GM12878 (cell line): ENCODE data around the gene RESP18. TPM values are rescaled to one million over a fixed set of nuclear protein-coding genes. Genes with fewer than 3 reads are reported as not detected.

Source experiments
- ATAC-seq: fragments of 200-7000 bp; cut with Tn5 transposase; 3 replicates; pipeline ENCODE4 v1.9.1; 2020; ENCODE audit warnings: mild to moderate bottlenecking, moderate library complexity
- BruUV-seq: library from RNA; stranded (reverse); fragments of 400-500 nt; replicated peaks from 2 replicates; lab custom pipeline; 2021; lab: Mats Ljungman, UMichigan
- CTCF ChIA-PET: fragments of 300-600 bp; sonication (Branson Sonifier 250); formaldehyde crosslinking; extraction: SDS; loops from one replicate; lab custom pipeline; 2021; ENCODE audit warnings: inconsistent platforms; lab: Yijun Ruan, JAX
- POLR2A ChIA-PET: fragments of 350-600 bp; formaldehyde crosslinking; extraction: SDS; loops from one replicate; lab custom pipeline; 2021; ENCODE audit warnings: inconsistent platforms; lab: Charles Lee
- RAD21 ChIA-PET: fragments of 300-600 bp; sonication (Branson Sonifier 250); formaldehyde crosslinking; loops from one replicate; lab custom pipeline; 2023; ENCODE audit warnings: antibody characterized with exemption; ENCODE audit not compliant: unreplicated experiment; lab: Charles Lee
- SMC1A ChIA-PET: fragments of 300-600 bp; sonication (Branson Sonifier 250); formaldehyde crosslinking; loops from one replicate; lab custom pipeline; 2023; ENCODE audit not compliant: unreplicated experiment, uncharacterized antibody; lab: Charles Lee
- DNase-seq: peaks from one replicate; pipeline ENCODE4 v3.0.0-alpha.2; 2011; ENCODE audit warnings: low read depth, low spot score
- FAIRE-seq: peaks from 3 replicates; lab custom pipeline; 2011; peaks lifted over from hg19 to GRCh38; lab: Jason Lieb, UNC
- H2AFZ ChIP-seq: 2 replicates; pipeline ENCODE4 v1.6.0; 2011; ENCODE audit warnings: low read depth, low read length, control low read depth; ENCODE audit not compliant: control insufficient read depth
- H3K27ac ChIP-seq: 2 replicates; pipeline ENCODE4 v1.5.1; 2011; ENCODE audit warnings: control low read depth; ENCODE audit not compliant: control insufficient read depth, insufficient read depth
- H3K27me3 ChIP-seq, 2 experiments: replicated peaks in 1 of 2; 2 replicates each; pipeline versions ENCODE4 v1.6.0 to v1.6.1; 2011; ENCODE audit warnings: low read length in 1 of 2; ENCODE audit not compliant: control insufficient read depth in 2 of 2, insufficient read depth in 2 of 2
- H3K36me3 ChIP-seq, 2 experiments: 2 replicates each; pipeline ENCODE4 v1.5.1; 2011; ENCODE audit warnings: low read length in 1 of 2; ENCODE audit not compliant: control insufficient read depth in 2 of 2, insufficient read depth in 2 of 2
- H3K4me1 ChIP-seq: 2 replicates; pipeline ENCODE4 v1.6.1; 2011; ENCODE audit warnings: mild to moderate bottlenecking, low read length, moderate library complexity, mixed read lengths; ENCODE audit not compliant: control insufficient read depth, insufficient read depth
- H3K4me2 ChIP-seq: 2 replicates; pipeline ENCODE4 v1.6.0; 2011; ENCODE audit warnings: control low read depth; ENCODE audit not compliant: control insufficient read depth, insufficient read depth
- H3K4me3 ChIP-seq: fragments of 200-600 bp; sonication (generic); 2 replicates; pipeline ENCODE4 v1.5.1; 2016
- H3K79me2 ChIP-seq: 2 replicates; pipeline ENCODE4 v1.6.0; 2011; ENCODE audit warnings: low read length; ENCODE audit not compliant: control insufficient read depth, insufficient read depth
- H3K9ac ChIP-seq: 2 replicates; pipeline ENCODE4 v1.8.0; 2011; ENCODE audit warnings: low read length, control low read depth, mixed read lengths; ENCODE audit not compliant: control insufficient read depth, insufficient read depth
- H3K9me3 ChIP-seq: replicated peaks from 3 replicates; pipeline ENCODE4 v1.5.1; 2011; ENCODE audit warnings: mild to moderate bottlenecking, low read length; ENCODE audit not compliant: control insufficient read depth, insufficient read depth
- H4K20me1 ChIP-seq: 2 replicates; pipeline ENCODE4 v1.6.0; 2011; ENCODE audit not compliant: control insufficient read depth, insufficient read depth
- ASH2L ChIP-seq: fragments of 300-600, 200-600 bp; sonication (generic); IDR thresholded peaks from 2 replicates; pipeline ENCODE4 v1.6.1; 2017; ENCODE audit warnings: low read depth, mild to moderate bottlenecking, borderline replicate concordance
- BRCA1 ChIP-seq: IDR thresholded peaks from 2 replicates; pipeline ENCODE4 v1.6.1; 2011; ENCODE audit warnings: low read depth, low read length, improper control_type of control experiment
- IKZF2 ChIP-seq, 2 experiments: fragments of 450-650 bp; IDR thresholded peaks; 2 replicates each; pipeline ENCODE4 v1.6.1; 2017; ENCODE audit warnings: mild to moderate bottlenecking in 2 of 2, moderate library complexity in 2 of 2
- KLF5 ChIP-seq: fragments of 450-650 bp; IDR thresholded peaks from 2 replicates; pipeline ENCODE4 v1.6.1; 2014; ENCODE audit warnings: mild to moderate bottlenecking; ENCODE audit not compliant: partially characterized antibody
- MTA2 ChIP-seq: fragments of 450-650 bp; IDR thresholded peaks from 2 replicates; pipeline ENCODE4 v1.6.1; 2016; ENCODE audit warnings: low read depth, mild to moderate bottlenecking, moderate library complexity
- PAX8 ChIP-seq: fragments of 450-650 bp; IDR thresholded peaks from 2 replicates; pipeline ENCODE4 v1.6.1; 2017; ENCODE audit warnings: mild to moderate bottlenecking, moderate library complexity
- POLR2AphosphoS2 ChIP-seq: IDR thresholded peaks from 2 replicates; pipeline ENCODE4 v1.6.1; 2011; ENCODE audit warnings: low read depth, mild to moderate bottlenecking, low read length, improper control_type of control experiment, moderate library complexity
- ZNF217 ChIP-seq: fragments of 450-650 bp; IDR thresholded peaks from 2 replicates; pipeline ENCODE4 v1.6.1; 2017; ENCODE audit warnings: antibody characterized with exemption, mild to moderate bottlenecking
- ZNF274 ChIP-seq: IDR thresholded peaks from one replicate; pipeline ENCODE4 v1.8.0; 2011; ENCODE audit not compliant: insufficient read length, insufficient read depth
- ZNF384 ChIP-seq: IDR thresholded peaks from 2 replicates; pipeline ENCODE4 v1.6.1; 2012; ENCODE audit warnings: low read depth, mild to moderate bottlenecking, low read length, improper control_type of control experiment, borderline replicate concordance
- WGBS: methylation state at CpG from one replicate; pipeline ENCODE4 v1.1.6; 2016; ENCODE audit warnings: low lambda C conversion rate; ENCODE audit not compliant: insufficient replicate concordance, insufficient coverage; ENCODE audit errors: missing lambda C conversion rate; 5-methylcytosine and 5-hydroxymethylcytosine counted together
- in situ Hi-C: fragments of 300-500 bp; cut with MboI; formaldehyde crosslinking; loops from 9 replicates; pipeline ENCODE4 v1.14.3; 2018; ENCODE audit warnings: mixed read lengths
- intact Hi-C: fragments of 100-400 bp; cut with micrococcal nuclease; formaldehyde crosslinking; loops from one replicate; pipeline ENCODE4 v1.14.2; 2022; ENCODE audit not compliant: unreplicated experiment
- polyA plus RNA-seq, 11 experiments: library from polyadenylated mRNA; depleted of rRNA in 4 of 11; unstranded in 6 of 11; stranded (reverse) in 5 of 11; fragments of >200 nt; fragmentation: Nextera tagmentation in 4 of 11; fragmentation: Illumina TruSeq in 1 of 11; extraction: Ambion mirVana in 4 of 11; extraction: Trizol in 1 of 11; gene quantifications; 1 replicate in 1 of 11; 2 replicates in 10 of 11; pipeline versions ENCODE4 v1.2.1 to v1.2.3, GENCODE V29; 2011 to 2016; ENCODE audit warnings: inconsistent platforms in 2 of 11, missing spikeins in 2 of 11, low read depth in 1 of 11
- total RNA-seq, 4 experiments: library from RNA; depleted of rRNA in 3 of 4; stranded (reverse); fragments of >200 nt in 3 of 4; fragmentation: Illumina TruSeq in 1 of 4; extraction: Trizol in 1 of 4; gene quantifications; 2 replicates each; pipeline versions ENCODE4 v1.2.1 to v1.2.3, GENCODE V29; 2013 to 2021
- TF ChIP-seq, protein P1 (sequence below): IDR thresholded peaks from 2 replicates; pipeline ENCODE4 v1.6.1; 2011; ENCODE audit warnings: borderline replicate concordance, low read depth, mild to moderate bottlenecking, moderate library complexity, low read length; ENCODE audit not compliant: insufficient read depth, poor library complexity, severe bottlenecking

The RESP18 gene
- total and polyA plus RNA-seq, 10 of the 15 experiments (the other 5 are each of a cell fraction or from before 2014, with no cell fraction given) = not detected

DNA sequence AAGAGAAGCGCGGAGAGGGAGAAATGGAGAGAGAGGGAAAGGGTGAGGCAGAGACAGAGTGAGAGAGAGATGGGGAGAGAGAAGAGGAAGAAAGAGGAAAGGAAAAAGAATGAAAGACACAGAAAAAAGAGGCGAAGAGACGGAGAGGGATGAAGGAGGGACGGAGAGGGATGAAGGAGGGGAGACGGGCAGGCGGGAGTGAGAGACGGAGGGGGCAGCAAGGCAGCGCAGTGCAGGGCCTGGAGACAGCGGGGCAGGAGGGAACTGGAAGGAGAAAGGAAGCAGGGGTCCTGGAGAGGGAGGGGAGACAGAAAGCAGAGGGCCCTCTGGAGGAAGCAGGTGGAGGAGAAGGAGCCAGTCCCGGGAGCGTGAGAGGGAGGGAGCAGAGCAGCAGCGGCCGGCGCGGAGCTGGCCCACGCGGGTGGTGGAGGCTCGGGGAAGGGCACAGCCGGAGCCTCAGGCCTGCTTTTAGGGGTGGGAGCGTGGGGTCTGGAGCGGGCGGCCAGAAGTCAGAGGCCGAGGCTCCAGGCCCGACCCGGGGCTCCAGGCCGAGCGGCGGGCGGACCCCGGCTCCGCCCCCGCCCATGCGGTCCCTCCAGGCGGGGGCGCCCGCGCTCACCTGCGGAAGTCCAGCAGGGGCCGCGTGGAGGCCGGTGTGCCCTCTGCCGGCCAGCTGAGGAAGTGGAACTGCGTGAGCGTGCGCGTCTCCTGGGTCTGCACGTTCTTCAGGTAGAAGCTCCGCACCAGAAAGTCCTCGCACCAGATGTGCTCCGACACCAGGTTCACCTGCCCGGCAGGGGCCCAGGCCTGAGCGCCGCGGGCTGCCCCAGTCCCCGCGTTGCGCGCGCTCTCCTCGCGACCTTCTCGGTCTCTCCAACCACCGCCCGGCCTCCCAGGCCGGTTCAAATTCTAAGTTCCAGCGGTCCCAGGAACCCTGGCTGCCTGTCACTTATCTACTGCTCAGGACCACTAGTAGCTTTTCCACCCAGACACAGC, 37.9 kb downstream of the RESP18 start (continued):
- TF ChIP-seq BRCA1 (no peak), PAX8 (no peak), ZNF217 (peak; percentile 85), ZNF274 (no peak), IKZF2 (IDR thresholded peaks at IDR 0.05) (no peak), ZNF384 (no peak), POLR2AphosphoS2 (no peak), MTA2 (no peak)
- TF ChIP-seq, protein P1, sequence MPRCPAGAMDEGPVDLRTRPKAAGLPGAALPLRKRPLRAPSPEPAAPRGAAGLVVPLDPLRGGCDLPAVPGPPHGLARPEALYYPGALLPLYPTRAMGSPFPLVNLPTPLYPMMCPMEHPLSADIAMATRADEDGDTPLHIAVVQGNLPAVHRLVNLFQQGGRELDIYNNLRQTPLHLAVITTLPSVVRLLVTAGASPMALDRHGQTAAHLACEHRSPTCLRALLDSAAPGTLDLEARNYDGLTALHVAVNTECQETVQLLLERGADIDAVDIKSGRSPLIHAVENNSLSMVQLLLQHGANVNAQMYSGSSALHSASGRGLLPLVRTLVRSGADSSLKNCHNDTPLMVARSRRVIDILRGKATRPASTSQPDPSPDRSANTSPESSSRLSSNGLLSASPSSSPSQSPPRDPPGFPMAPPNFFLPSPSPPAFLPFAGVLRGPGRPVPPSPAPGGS = no peak
- TF ChIP-seq, all 136 proteins: peak for 51

- in situ Hi-C loops = no loop called here
- no peak overlapping the region for H3K27ac ChIP-seq
- FAIRE-seq (no peak), DNase-seq (no peak), ATAC-seq (no peak)
- H3K9me3 ChIP-seq = no peaks in the 10 kb centered on the region
- H3K4me3 ChIP-seq = no peak overlapping the region
- intact Hi-C loops = loop anchor here (2.0 kb wide), 1 partner anchor 75 kb away; the partner anchor contains the start of gene ABCB6
- ChIA-PET CTCF (interaction anchor here (0.7 to 10.9 kb wide), 14 partner anchors 15 to 686 kb away, joined by 3 to 257 read pairs (median 14); partner anchors contain the start of genes ABCB6, ANKZF1, ATG9A and CNPPD1), RAD21 (interaction anchor here (1.5 to 6.5 kb wide), 8 partner anchors 15 to 220 kb away, joined by 4 to 78 read pairs (median 16); partner anchors contain the start of genes CNPPD1, DNAJB2, DNPEP and NHEJ1), POLR2A (interaction anchor here (1.3 to 3.7 kb wide), 3 partner anchors 13 to 134 kb away, joined by 6 to 22 read pairs (median 15); partner anchors contain the start of gene NHEJ1), SMC1A (interaction anchor here (0.8 to 6.0 kb wide), 5 partner anchors 14 to 135 kb away, joined by 3 to 96 read pairs (median 20); partner anchors contain the start of genes DNAJB2, NHEJ1 and SLC23A3)
- peak overlapping the region; percentile 93 for H2AFZ ChIP-seq
- no peaks in the 10 kb centered on the region for H4K20me1 ChIP-seq
- no TSS peak for BruUV-seq
- TF ChIP-seq KLF5 = no peak
- no peak for TF ChIP-seq ASH2L
- H3K9ac ChIP-seq = no peak overlapping the region
- H3K27me3 ChIP-seq = peaks cover 0 to 3% of the 10 kb centered on the region in 2 experiments; a peak in 2 of 4 replicates
- no peaks in the 10 kb centered on the region for H3K79me2 ChIP-seq
- no peak overlapping the region for H3K4me2 ChIP-seq
- peaks cover 8% of the 10 kb centered on the region for H3K4me1 ChIP-seq
- H3K36me3 ChIP-seq = no peaks in the 10 kb centered on the region
- WGBS = 65% methylated on average over 5 of the region's 5 CpGs
These were observed 38.8 kb downstream of the RESP18 start for GRCh38 chr2:219293736-219294231.
